Activated CD8-positive, alpha-beta memory T cell treated with anti-CD3 and anti-CD28 coated beads for 4 hours (primary cell): ENCODE measurements around the gene STRN4.
"Not testable (repeated sequence)": the region's sequence is repeated elsewhere in the genome, so short reads cannot be mapped to it uniquely, and the experiment has no call there.

Experiments used
- DNase-seq, 2 donors: peaks; one replicate each; pipeline ENCODE4 v3.0.0-alpha.2; 2020; ENCODE audit warnings: low read depth in 2 of 2

The STRN4 gene

GRCh38 chr19:46772170-46773017 is 26.1 kb upstream of the STRN4 start:
- no peak for DNase-seq

DNA sequence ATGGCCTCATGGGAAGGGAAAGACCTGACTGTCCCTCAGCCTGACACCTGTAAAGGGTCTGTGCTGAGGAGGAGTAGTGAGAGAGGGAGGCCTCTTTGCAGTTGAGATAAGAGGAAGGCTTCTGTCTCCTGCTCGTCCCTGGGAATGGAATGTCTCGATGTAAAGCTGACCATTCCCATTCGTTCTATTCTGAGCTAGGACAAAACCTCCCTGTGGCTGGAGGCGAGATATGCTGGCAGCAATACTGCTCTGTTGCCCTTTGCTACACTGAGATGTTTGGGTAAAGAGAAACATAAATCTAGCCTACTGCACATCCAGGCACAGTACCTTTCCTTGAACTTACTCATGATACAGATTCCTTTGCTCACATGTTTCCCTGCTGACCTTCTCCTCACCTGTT is 22.5 kb upstream of the STRN4 start:
- not testable (repeated sequence) for DNase-seq

- DNase-seq = no peak
These were observed 20.5 kb upstream of the STRN4 start for GRCh38 chr19:46766569-46767317.

DNA sequence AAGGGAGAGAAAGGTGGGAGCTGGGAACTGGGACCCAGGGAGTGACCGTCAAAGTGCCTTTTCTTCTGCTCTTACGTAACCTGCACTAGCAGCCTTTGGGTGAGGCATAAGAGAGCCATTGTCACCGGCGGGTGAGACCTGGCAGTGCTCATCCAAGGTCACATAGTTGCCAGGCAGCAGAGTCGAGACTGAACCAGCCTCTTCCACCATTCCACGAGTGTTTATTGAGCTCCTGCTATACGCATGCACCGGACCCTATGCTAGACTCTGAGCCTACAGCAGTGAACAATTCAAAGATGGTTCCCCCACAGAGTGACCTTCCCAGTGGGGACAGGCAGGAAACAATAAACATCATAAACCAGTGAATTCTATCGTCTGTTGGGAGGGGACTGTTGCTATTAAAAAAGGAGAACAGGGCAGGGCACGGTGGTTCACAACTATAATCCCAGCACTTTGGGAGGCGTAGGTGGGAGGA is 18.6 kb upstream of the STRN4 start:
- DNase-seq = no peak

- DNase-seq = no peak
These were observed 16.1 kb upstream of the STRN4 start for GRCh38 chr19:46762245-46762890.

- DNase-seq = no peak
These were observed 15.2 kb upstream of the STRN4 start for GRCh38 chr19:46761418-46761831.

DNA sequence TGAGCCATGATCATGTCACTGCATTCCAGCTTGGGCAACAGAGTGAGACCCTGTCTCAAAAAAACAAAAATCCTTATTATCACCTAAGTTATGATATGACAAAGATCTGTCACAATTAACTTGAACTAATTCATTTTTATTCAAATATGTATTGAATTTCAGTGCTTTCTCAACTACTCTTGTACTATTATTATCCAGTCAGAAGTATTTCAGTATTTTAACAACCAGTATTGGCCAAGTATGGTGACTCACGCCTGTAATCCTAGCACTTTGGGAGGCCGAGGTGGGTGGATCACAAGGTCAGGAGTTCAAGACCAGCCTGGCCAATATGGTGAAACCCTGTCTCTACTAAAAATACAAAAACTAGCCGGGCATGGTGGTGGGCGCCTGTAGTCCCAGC is 14.6 kb upstream of the STRN4 start:
- not testable (repeated sequence) for DNase-seq

- DNase-seq = no peak
These were observed 14.1 kb upstream of the STRN4 start for GRCh38 chr19:46760363-46760762.

GRCh38 chr19:46759817-46760333 is 13.6 kb upstream of the STRN4 start:
- DNase-seq = no peak

DNA sequence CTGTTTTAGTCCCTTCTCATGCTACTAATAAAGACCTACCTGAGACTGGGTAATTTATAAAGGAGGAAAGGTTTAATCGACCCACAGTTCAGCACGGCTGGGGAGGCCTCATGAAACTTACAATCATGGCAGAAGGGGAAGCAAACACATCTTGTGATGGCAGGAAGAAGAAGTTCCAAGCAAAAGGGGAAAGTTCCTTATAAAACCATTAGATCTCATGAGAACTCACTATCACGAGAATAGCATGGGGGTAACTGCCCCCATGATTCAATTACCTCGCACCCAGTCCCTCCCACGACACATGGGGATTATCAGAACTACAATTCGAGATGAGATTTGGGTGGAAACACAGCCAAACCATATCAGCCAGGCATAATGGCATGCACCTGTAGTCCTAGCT is 13.0 kb upstream of the STRN4 start:
- no peak for DNase-seq

- DNase-seq = no peak
These were observed 10.3 kb upstream of the STRN4 start for GRCh38 chr19:46756544-46756888.

DNA sequence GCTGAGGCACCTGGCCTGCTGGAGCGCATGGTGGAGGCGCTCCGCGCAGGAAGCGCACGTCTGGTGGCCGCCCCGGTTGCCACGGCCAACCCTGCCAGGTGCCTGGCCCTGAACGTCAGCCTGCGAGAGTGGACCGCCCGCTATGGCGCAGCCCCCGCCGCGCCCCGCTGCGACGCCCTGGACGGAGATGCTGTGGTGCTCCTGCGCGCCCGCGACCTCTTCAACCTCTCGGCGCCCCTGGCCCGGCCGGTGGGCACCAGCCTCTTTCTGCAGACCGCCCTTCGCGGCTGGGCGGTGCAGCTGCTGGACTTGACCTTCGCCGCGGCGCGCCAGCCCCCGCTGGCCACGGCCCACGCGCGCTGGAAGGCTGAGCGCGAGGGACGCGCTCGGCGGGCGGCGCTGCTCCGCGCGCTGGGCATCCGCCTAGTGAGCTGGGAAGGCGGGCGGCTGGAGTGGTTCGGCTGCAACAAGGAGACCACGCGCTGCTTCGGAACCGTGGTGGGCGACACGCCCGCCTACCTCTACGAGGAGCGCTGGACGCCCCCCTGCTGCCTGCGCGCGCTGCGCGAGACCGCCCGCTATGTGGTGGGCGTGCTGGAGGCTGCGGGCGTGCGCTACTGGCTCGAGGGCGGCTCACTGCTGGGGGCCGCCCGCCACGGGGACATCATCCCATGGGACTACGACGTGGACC is 9.7 kb upstream of the STRN4 start:
- DNase-seq = no peak

DNA sequence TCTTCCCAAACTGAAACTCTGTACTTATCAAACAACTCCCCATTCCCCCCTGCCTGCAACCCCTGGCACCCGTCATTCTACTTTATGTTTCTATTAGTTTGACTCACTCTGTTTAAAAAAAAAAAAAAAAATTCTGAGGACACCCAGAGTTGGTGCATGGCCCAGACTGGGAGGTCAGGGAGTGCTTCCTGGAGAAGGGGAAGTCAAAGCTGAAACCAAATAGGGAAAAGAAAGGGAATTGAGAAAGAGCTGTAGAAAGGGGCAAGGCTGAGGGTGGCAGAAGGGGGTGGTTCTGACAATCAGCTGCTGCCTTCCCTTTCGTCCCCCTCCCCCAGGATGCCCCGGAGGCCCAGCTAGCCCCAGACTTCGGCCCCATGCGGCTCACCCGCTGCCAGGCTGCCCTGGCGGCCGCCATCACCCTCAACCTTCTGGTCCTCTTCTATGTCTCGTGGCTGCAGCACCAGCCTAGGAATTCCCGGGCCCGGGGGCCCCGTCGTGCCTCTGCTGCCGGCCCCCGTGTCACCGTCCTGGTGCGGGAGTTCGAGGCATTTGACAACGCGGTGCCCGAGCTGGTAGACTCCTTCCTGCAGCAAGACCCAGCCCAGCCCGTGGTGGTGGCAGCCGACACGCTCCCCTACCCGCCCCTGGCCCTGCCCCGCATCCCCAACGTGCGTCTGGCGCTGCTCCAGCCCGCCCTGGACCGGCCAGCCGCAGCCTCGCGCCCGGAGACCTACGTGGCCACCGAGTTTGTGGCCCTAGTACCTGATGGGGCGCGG is 9.0 kb upstream of the STRN4 start:
- DNase-seq = no peak

DNA sequence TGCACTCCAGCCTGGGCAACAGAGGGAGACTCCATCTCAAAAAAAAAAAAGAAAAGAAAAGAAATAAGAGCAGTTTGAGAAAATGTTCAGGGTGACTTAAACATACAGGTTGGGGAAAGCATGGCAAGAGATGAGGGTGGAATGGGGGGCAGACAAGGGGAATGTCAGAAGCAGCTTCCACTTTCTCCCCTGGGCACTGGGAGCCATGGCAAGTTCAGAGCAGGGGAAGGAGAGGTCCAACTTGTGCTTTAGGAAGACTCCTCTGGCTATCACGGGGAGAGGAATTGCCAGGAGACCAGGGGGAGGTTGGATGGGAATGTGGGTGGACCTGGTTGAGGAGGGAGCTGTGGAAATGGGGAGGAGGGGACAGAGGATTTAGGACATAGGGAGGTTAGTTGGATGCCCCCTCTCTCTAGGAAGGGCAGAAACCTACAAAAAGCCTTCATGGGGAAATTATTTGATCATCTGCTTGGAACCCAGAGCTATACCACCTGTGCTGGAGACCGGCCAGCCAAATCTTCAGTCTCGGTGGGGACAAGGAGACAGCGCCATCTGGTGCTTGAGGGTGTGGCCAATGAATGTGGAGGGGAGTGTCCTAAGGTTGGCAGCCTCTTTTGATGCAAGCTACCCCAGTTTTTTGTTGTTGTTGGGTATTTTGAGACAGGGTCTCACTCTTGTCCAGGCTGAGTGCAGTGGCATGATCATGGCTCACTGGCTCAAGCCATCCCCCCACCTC is 7.3 kb upstream of the STRN4 start:
- DNase-seq = peak in 1 of 2 donors; percentile 30

GRCh38 chr19:46748325-46749109 is 2.3 kb upstream of the STRN4 start:
- DNase-seq = peak; percentile 57 to 58

DNA sequence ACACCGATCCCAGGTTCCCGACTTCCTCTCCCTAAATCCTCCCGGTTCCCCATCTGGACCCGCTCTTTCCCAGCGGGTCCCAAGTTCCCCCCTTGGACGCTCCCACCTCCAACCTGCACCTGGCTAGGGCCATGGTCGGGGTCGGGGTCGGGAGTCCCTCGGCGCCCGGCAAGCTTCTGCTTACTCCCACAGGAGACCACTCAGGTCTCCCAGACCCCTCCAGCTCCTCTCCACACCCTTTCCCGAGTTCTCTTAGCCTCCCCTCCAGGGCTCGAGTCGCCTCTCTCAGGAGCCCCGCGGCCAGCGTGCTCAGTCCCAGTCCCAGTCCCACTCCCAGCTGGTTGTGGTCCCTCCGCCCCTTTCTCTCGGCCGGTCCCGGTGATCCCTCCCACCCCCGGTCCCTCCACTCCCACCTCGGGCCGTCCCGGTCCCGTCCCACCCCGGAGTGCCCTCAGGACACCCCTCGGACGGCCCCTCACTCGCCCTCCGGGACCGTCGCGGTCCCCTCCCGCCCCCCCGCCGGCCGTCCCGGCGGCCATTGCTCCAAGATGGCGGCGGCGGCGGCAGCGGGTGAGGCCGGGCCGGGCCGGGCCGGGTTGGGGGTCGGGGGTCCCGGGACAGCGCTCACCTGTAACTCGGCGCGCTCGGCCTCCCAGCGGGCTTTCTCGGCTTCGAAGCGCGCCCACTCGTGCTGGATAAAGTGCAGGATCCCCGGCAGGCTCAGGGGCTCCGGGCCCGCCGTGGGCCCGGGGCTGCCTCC is 549 bp downstream of the STRN4 start, which contains the start of gene FKRP:
TSS of gene FKRP (plus strand) at position 537 of the 760 bp plus-strand sequence. CDS start 9,394 bp downstream, outside the sequence.
- no peak for DNase-seq

DNA sequence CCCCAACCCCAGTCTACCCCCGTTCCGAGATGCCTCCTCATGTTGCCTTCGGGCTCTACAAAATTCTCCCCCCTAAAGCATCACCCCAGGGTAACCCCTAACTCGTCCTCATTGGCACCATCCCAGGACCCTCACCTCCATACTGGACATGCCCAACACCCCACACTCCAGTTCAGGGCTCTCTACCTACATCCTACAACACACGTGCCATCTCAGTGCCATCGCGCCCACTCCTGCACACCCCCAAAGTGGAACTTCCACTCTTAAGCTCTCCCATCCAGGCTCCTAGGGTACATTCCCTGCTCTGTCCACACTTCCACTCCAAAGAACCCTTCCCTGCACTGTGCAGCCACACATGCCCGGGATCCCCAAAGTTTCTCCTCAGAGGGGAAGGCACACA is 1.2 kb downstream of the STRN4 start:
- no peak for DNase-seq

GRCh38 chr19:46744005-46744691 is 2.1 kb downstream of the STRN4 start:
- DNase-seq = no peak
